ENCODE measurements around the gene JAML.

JAML gene, protein sequence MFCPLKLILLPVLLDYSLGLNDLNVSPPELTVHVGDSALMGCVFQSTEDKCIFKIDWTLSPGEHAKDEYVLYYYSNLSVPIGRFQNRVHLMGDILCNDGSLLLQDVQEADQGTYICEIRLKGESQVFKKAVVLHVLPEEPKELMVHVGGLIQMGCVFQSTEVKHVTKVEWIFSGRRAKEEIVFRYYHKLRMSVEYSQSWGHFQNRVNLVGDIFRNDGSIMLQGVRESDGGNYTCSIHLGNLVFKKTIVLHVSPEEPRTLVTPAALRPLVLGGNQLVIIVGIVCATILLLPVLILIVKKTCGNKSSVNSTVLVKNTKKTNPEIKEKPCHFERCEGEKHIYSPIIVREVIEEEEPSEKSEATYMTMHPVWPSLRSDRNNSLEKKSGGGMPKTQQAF

DNA sequence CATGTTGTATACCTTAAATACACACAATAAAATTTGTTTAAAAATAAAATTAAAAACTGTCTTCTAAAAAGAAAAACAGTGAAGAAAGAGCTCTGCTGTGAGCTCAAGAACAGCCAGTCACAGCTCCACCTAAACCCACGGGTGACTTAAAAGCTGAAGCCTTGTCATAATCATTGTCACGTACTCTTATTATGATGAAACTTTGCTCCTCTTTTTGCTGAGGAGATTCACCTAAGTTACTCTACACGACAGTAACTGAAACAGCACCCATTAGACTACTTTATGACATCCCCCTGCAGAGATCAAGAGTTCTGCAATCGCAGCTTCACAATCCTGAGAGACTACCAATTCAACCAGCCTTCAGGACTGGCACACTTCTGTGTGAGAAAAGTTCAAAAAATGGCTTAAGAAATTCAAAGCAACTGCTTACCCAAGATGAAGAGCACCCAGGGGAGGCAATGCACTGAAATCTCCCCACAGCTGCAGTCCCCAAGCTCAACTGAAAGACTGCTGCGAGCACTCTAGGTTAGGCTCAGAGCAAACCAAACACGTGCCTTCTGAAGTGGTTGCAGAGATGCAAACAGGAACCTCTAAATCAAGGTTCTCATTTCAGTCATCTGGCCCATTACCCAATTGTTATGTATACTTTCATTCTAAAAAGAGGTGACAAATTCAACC, at the start of gene JAML:
Gene JAML, minus strand, starts transcription at position 501 of the 678 bp plus-strand sequence. CDS start 10,145 bp downstream, outside the sequence.
- no peak for DNase-seq

- no peak for DNase-seq
These were observed 49.4 kb upstream of the JAML start for GRCh38 chr11:118274186-118274585.

DNA sequence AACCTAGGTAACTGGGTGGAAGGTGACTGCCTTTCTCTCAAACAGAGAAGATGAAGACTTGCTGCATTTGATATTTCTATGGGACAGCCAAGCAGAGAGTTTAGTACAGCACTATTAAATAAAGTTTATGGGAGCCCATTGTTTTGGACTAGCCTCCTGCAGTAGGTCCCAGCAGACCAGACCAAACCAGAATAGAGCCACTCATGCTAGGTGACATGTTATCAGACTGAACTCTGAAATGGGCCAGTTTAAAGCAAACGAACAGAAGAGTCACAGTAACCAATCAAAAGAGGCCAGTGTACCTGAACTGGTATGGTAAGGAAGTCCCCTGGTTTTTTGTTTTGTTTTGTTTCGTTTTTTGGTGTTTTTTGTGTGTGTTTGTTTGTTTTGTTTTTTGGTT, 47.2 kb upstream of the JAML start:
- no peak for DNase-seq

GRCh38 chr11:118267486-118267885, 42.7 kb upstream of the JAML start:
- DNase-seq = no peak

- DNase-seq = no peak
These were observed 41.1 kb upstream of the JAML start for GRCh38 chr11:118265954-118266353.

DNA sequence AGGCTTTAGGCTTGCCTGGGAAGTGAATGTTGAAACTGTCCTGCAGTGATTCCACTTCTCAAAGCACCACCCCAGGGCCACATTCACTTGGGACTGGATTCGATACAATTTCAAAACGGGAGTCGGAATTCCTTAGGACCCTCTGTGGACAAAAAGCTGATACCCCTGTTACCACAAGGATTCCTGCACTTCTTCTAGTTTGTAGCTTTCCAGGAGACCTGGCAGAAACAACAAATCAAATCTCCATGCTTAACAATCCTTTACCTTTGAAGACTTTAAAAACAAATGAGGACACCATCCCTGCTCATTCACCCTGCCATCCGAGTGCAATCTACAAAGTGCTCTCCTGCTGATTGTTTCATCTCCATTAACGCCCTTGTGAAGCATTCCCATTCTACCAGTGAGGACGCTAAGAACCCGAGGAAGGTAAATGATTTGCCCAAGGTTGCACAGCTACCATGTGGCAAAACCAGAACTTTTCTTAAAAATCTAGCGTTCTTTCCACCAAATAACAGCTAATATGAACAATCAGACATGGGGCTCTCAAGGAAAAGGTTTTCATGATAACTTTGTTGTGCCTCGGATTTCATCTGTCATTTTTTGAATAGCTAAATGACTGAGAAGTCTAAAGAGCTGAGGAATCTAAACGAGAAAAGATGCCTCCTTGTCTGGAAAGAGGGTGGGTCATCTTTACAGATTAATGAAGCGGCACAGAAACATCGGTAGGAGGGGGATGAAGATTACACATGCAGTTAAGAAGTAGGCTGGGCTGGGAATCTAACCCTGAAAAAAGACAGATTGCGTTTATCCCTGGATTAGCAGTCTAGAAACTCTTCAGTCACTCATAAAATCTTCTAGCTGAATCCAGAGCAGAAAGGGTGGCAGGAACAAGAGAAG, 40.0 kb upstream of the JAML start:
- DNase-seq = no peak

- peak; percentile 39 for DNase-seq
These were observed 39.1 kb upstream of the JAML start, which contains the start of gene MPZL2 for GRCh38 chr11:118263695-118264568. MPZL2 (minus strand) TSS chr11:118264297; CDS start chr11:118264153, 144 bp downstream.

GRCh38 chr11:118263112-118263511, 38.3 kb upstream of the JAML start:
- no peak for DNase-seq

- DNase-seq = no peak
These were observed 35.5 kb upstream of the JAML start for GRCh38 chr11:118260353-118260752.

GRCh38 chr11:118259138-118259537, 34.3 kb upstream of the JAML start:
- DNase-seq = no peak

DNA sequence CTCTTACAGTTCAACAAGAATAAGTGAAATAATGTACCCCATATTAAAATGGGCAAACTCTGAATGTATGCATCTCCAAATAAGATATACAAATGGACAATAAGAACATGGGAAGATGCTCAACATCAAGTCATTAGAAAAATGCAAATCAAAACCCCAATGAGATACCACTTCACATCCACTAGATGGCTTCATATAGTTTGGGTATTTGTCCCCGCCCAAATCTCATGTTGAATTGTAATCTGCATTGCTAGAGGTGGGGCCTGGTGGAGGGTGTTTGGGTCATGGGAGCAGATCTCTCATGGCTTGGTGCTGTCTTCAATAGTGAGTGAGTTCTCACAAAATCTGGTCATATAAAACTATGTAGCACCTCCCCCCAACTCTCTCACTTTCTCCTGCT, 33.6 kb upstream of the JAML start:
- no peak for DNase-seq

GRCh38 chr11:118252688-118253087, 27.9 kb upstream of the JAML start:
- DNase-seq = no peak

- DNase-seq = peak; percentile 97
These were observed 27.2 kb upstream of the JAML start, which contains the start of gene MPZL3 for GRCh38 chr11:118251858-118252652. MPZL3 (minus strand) TSS chr11:118252365; CDS start chr11:118252294, 71 bp downstream.

DNA sequence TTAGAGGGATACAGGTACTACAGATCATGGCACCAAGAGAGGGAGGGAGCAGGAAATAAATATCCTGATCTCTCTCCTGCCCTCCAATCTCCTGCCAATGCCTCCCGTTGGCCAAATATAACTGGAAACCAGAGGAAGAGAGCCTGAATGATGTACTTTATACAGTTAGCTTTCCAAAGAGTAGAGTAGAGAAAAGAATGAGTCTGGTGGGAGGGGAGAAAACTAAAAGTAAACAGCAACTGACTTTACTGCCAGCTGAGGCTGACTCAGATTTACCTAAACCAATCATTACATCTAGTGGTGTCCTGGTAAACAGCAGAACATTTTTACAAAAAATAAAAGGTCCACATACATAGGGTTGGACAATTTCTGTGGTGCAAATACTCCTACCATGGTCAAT, 22.2 kb upstream of the JAML start:
- DNase-seq = no peak

- DNase-seq = no peak
These were observed 21.2 kb upstream of the JAML start for GRCh38 chr11:118245936-118246562.

DNA sequence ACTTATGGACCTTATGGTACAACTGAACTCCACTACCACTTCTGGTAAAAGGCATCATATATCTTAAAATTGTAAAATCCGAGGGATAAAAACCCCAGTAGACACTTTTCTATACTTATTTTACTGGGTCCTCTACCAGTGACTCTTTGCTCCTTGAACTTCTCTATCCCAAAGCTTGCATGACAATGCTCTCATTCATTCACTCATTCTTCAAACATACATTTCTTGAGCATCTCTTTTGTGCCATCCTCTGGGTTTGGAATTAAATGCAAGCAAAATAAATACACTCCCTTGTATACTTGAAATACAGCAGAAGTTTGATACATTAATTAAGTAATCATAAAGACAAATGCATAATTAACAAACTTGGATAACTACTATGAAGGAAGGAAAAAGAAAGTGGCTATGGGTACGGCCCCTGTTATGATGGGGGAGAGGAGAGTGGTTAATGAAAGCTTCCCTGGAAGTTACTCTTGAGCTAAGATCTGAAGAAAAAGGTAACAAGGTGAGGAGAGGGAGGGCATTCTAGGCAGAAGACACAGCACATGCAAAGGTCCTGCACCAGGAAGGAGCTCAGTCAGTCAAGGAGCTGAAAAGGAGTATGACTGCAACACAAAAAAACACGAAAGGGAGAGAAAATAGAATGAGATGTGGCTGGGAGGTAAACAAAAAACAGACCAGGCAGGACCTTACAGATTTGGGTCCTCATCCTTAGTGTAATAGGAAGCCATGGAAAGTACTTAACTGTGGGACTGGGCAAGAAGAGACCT, 19.4 kb upstream of the JAML start:
- no peak for DNase-seq

- DNase-seq = no peak
These were observed 18.4 kb upstream of the JAML start for GRCh38 chr11:118243161-118243560.

DNA sequence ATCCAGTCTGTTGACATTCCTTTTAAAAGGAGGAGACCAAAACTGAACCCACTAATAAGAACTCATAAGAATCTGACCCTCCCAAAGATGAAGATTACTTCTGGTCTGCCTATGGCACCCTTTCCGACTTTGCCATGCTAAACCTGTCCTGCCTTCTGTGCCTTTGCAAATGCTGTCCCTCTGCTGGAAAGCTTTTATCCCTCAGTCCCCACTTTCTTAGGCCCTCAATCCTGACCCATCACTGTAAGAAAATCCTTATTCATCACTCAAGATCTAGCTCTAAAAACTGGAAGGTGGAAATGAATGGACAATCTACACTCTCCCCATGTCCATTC, 16.9 kb upstream of the JAML start:
- no peak for DNase-seq

- DNase-seq = no peak
These were observed 16.4 kb upstream of the JAML start for GRCh38 chr11:118240999-118241763.

Measured in NCI-H146 (cell line).